ENCODE results near the gene TMEM54. TPM values are rescaled to one million over a fixed set of nuclear protein-coding genes. Genes with fewer than 3 reads are reported as not detected.

TMEM54 gene
- total and polyA plus RNA-seq, 2 donors (not counting 1 experiment from before 2014, with no cell fraction given) = 0.13 TPM; not detected in 1

DNA sequence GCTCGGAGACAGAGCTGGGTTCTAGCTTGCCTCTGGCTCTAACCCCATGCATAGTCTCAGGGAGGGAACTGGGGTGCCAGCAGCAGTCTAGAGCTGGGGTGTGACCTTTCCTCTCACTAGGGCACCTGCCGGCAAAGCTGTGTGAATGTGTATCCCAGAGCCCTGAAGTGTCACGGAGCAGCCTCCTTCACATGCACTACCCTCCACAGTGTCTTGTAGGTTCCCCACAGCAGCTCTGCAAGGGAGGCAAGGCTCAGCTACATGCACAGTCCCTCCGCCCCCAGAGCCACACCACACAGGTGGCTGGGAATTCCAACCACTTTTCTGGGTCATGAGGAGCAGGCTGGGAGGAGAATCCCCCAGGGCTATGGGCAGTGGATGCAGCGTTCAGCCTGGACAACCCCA, 22.6 kb downstream of the TMEM54 start:
- DNase-seq (peak; percentile 2), ATAC-seq (ENCODE audit: low read depth) (no peak)
- Histone ChIP-seq H3K9ac (ENCODE audit: low read length) (no peak overlapping the region), H3K36me3 (replicated peaks in 1 of 2; ENCODE audit: control extremely low read depth in 1 of 2, control insufficient read depth in 1 of 2, extremely low read depth in 1 of 2, insufficient read depth in 2 of 2, low read length in 1 of 2) (no peaks in the 10 kb centered on the region), H3K4me3 (ENCODE audit: control extremely low read depth in 1 of 5, extremely low read depth in 1 of 5, insufficient read depth in 1 of 5, low read depth in 2 of 5, low read length in 4 of 5) (no peak overlapping the region), H3K27ac (ENCODE audit: low read length in 2 of 2) (no peak overlapping the region), H3K4me2 (replicated peaks; ENCODE audit: low read depth, low read length, poor library complexity, severe bottlenecking) (no peak overlapping the region), H3K27me3 (replicated peaks in 1 of 4; ENCODE audit: control extremely low read depth in 1 of 4, control insufficient read depth in 3 of 4, insufficient read depth in 4 of 4, low read length in 3 of 4) (peaks cover 0 to 36% (median 8%) of the 10 kb centered on the region in 4 experiments), H3K9me3 (ENCODE audit: control extremely low read depth in 1 of 3, control insufficient read depth in 2 of 3, insufficient read depth in 1 of 3, low read length in 2 of 3) (no peaks in the 10 kb centered on the region), H2AFZ (ENCODE audit: insufficient read depth, low read depth, low read length, poor library complexity, severe bottlenecking) (no peak overlapping the region), H4K20me1 (ENCODE audit: control insufficient read depth, insufficient read depth, low read length, poor library complexity, severe bottlenecking) (no peaks in the 10 kb centered on the region), H3K4me1 (ENCODE audit: control insufficient read depth in 2 of 2, insufficient read depth in 2 of 2, low read length in 2 of 2) (peaks cover 0 to 12% of the 10 kb centered on the region in 2 donors), H3K79me2 (ENCODE audit: control insufficient read depth, insufficient read depth, low read length) (no peaks in the 10 kb centered on the region)
- intact Hi-C loops (cut with micrococcal nuclease) = loop anchor here (10.0 kb wide), 1 partner anchor 54 kb away; no protein-coding TSS in a partner anchor
- 88% methylated on average over 1 of the region's 5 CpGs for WGBS (ENCODE audit: insufficient coverage)
- ChIA-PET POLR2A (no interaction called here), CTCF (no interaction called here)
- Mint-ChIP-seq H3K27me3 (peaks cover 32% of the 10 kb centered on the region), H3K4me1 (peaks cover 11% of the 10 kb centered on the region), H3K9me3 (ENCODE audit: insufficient read depth) (no peaks in the 10 kb centered on the region), H3K27ac (no peak overlapping the region), H3K4me3 (no peak overlapping the region)
- TF ChIP-seq, protein P1, sequence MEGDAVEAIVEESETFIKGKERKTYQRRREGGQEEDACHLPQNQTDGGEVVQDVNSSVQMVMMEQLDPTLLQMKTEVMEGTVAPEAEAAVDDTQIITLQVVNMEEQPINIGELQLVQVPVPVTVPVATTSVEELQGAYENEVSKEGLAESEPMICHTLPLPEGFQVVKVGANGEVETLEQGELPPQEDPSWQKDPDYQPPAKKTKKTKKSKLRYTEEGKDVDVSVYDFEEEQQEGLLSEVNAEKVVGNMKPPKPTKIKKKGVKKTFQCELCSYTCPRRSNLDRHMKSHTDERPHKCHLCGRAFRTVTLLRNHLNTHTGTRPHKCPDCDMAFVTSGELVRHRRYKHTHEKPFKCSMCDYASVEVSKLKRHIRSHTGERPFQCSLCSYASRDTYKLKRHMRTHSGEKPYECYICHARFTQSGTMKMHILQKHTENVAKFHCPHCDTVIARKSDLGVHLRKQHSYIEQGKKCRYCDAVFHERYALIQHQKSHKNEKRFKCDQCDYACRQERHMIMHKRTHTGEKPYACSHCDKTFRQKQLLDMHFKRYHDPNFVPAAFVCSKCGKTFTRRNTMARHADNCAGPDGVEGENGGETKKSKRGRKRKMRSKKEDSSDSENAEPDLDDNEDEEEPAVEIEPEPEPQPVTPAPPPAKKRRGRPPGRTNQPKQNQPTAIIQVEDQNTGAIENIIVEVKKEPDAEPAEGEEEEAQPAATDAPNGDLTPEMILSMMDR (IDR thresholded peaks at IDR 0.05) = no peak
- TF ChIP-seq EZH2 (IDR thresholded peaks at IDR 0.05; ENCODE audit: borderline replicate concordance, insufficient read depth, low read depth, low read length, poor library complexity, severe bottlenecking) = no peak

DNA sequence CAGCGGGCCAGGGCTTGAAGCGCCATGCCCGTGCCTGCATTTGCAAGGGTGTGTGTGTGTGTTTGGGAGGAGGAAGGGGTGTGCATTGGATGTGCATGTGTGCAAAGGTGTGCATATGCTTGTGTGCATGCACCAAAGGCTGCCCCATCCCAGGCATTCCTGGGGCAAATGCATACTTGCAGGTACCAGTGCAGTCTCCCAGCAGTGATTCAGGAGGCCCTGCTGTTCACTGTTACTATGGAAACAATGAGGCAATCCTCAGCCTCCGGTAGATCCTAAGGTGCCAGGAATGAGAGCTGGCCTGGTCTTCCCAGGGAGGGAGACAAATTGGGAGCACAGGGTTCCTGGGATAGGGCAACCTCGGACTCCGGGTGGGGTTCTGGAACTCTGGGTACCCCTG, 23.0 kb downstream of the TMEM54 start:
- intact Hi-C loops (cut with micrococcal nuclease) = loop anchor here (10.0 kb wide), 1 partner anchor 53 kb away; no protein-coding TSS in a partner anchor
- H3K27ac Mint-ChIP-seq = no peak overlapping the region

More for the DNA sequence above, 23.0 kb downstream of the TMEM54 start:
- H3K27me3 ChIP-seq (replicated peaks in 1 of 4; ENCODE audit: control extremely low read depth in 1 of 4, control insufficient read depth in 3 of 4, insufficient read depth in 4 of 4, low read length in 3 of 4) = peaks cover 0 to 41% (median 8%) of the 10 kb centered on the region in 4 experiments
- DNase-seq (no peak), ATAC-seq (ENCODE audit: low read depth) (no peak)
- no peaks in the 10 kb centered on the region for H3K9me3 ChIP-seq (ENCODE audit: control extremely low read depth in 1 of 3, control insufficient read depth in 2 of 3, insufficient read depth in 1 of 3, low read length in 2 of 3)
- ChIA-PET CTCF (no interaction called here), POLR2A (no interaction called here)
- peaks cover 0 to 12% of the 10 kb centered on the region in 2 donors for H3K4me1 ChIP-seq (ENCODE audit: control insufficient read depth in 2 of 2, insufficient read depth in 2 of 2, low read length in 2 of 2)
- H3K9me3 Mint-ChIP-seq (ENCODE audit: insufficient read depth) = no peaks in the 10 kb centered on the region
- WGBS (ENCODE audit: insufficient coverage) = 83% methylated on average over 6 of the region's 6 CpGs
- H3K9ac ChIP-seq (ENCODE audit: low read length) = no peak overlapping the region
- no peak overlapping the region for H3K4me3 ChIP-seq (ENCODE audit: control extremely low read depth in 1 of 5, extremely low read depth in 1 of 5, insufficient read depth in 1 of 5, low read depth in 2 of 5, low read length in 4 of 5)
- peaks cover 28% of the 10 kb centered on the region for H3K27me3 Mint-ChIP-seq
- peaks cover 11% of the 10 kb centered on the region for H3K4me1 Mint-ChIP-seq
- H2AFZ ChIP-seq (ENCODE audit: insufficient read depth, low read depth, low read length, poor library complexity, severe bottlenecking) = no peak overlapping the region
- no peak for TF ChIP-seq EZH2 (IDR thresholded peaks at IDR 0.05; ENCODE audit: borderline replicate concordance, insufficient read depth, low read depth, low read length, poor library complexity, severe bottlenecking)
- TF ChIP-seq, protein P1 (IDR thresholded peaks at IDR 0.05) = no peak
- no peaks in the 10 kb centered on the region for H3K79me2 ChIP-seq (ENCODE audit: control insufficient read depth, insufficient read depth, low read length)
- no peak overlapping the region for H3K4me3 Mint-ChIP-seq
- no peaks in the 10 kb centered on the region for H3K36me3 ChIP-seq (replicated peaks in 1 of 2; ENCODE audit: control extremely low read depth in 1 of 2, control insufficient read depth in 1 of 2, extremely low read depth in 1 of 2, insufficient read depth in 2 of 2, low read length in 1 of 2)
- H3K4me2 ChIP-seq (replicated peaks; ENCODE audit: low read depth, low read length, poor library complexity, severe bottlenecking) = no peak overlapping the region
- H4K20me1 ChIP-seq (ENCODE audit: control insufficient read depth, insufficient read depth, low read length, poor library complexity, severe bottlenecking) = no peaks in the 10 kb centered on the region
- H3K27ac ChIP-seq (ENCODE audit: low read length in 2 of 2) = no peak overlapping the region
